K562 (cell line): ENCODE measurements around the gene ALS2. TPM values are rescaled to one million over a fixed set of nuclear protein-coding genes. Genes with fewer than 3 reads are reported as not detected.

Experiments used
- ATAC-seq: fragments of 200-7000 bp; cut with Tn5 transposase; 3 replicates; pipeline ENCODE4 v1.9.1; 2020; ENCODE audit warnings: moderate library complexity
- BruUV-seq: library from RNA; stranded (reverse); fragments of 400-500 nt; replicated peaks from 2 replicates; lab custom pipeline; 2021; lab: Mats Ljungman, UMichigan
- CTCF ChIA-PET: fragments of 300-600 bp; formaldehyde crosslinking; extraction: SDS; loops from one replicate; lab custom pipeline; 2021; ENCODE audit warnings: low intra/inter-chr PET ratio; lab: Yijun Ruan, JAX
- POLR2A ChIA-PET: fragments of 300-600, 350-650 bp; sonication (Branson Sonifier 250); formaldehyde crosslinking; extraction: SDS; loops from one replicate; lab custom pipeline; 2021; ENCODE audit warnings: antibody characterized with exemption, inconsistent platforms; lab: Yijun Ruan, JAX
- DNase-seq, 4 experiments: peaks; one replicate each; pipeline versions ENCODE4 v3.0.0 to v3.0.0-alpha.2; 2011 to 2018; ENCODE audit warnings: low spot score in 3 of 4, mixed read lengths in 3 of 4; ENCODE audit errors: extremely low read depth in 1 of 4
- FAIRE-seq: peaks from 2 replicates; lab custom pipeline; 2011; peaks lifted over from hg19 to GRCh38; lab: Jason Lieb, UNC
- H2AFZ ChIP-seq: 2 replicates; pipeline ENCODE4 v1.6.0; 2011; ENCODE audit warnings: low read depth, low read length, control low read depth, inconsistent platforms
- H3K27ac ChIP-seq: fragments of 200-600 bp; 3 replicates; pipeline ENCODE4 v1.8.0; 2011; ENCODE audit warnings: low read depth, mild to moderate bottlenecking, control low read depth, inconsistent platforms, low read length, moderate library complexity, mixed read lengths; ENCODE audit errors: extremely low read depth
- H3K27me3 ChIP-seq, 2 experiments: fragments of 300-600 bp in 1 of 2; 2 replicates in 1 of 2; 3 replicates in 1 of 2; pipeline versions ENCODE4 v1.6.0 to v1.8.0; 2011; ENCODE audit warnings: inconsistent platforms in 2 of 2, low read length in 2 of 2, mild to moderate bottlenecking in 1 of 2, mixed read lengths in 1 of 2, moderate library complexity in 1 of 2; ENCODE audit not compliant: control insufficient read depth in 2 of 2, insufficient read depth in 2 of 2
- H3K36me3 ChIP-seq: fragments of 300-600 bp; 3 replicates; pipeline ENCODE4 v1.8.0; 2011; ENCODE audit warnings: mild to moderate bottlenecking, low read length, inconsistent platforms; ENCODE audit not compliant: control insufficient read depth, insufficient read depth
- H3K4me1 ChIP-seq, 2 experiments: fragments of 200-600 bp in 1 of 2; replicated peaks in 1 of 2; 2 replicates in 1 of 2; 3 replicates in 1 of 2; pipeline versions ENCODE4 v1.5.1 to v1.8.0; 2011; ENCODE audit warnings: inconsistent platforms in 2 of 2, low read length in 2 of 2, mild to moderate bottlenecking in 1 of 2, mixed read lengths in 1 of 2, moderate library complexity in 1 of 2; ENCODE audit not compliant: control insufficient read depth in 2 of 2, insufficient read depth in 2 of 2
- H3K4me2 ChIP-seq: 2 replicates; pipeline ENCODE4 v1.6.1; 2011; ENCODE audit warnings: low read length, control low read depth, inconsistent platforms, mixed read lengths; ENCODE audit not compliant: insufficient read depth
- H3K4me3 ChIP-seq: fragments of 200-600 bp; sonication (generic), shearing (Covaris generic); 2 replicates; pipeline ENCODE4 v1.5.1; 2016; ENCODE audit warnings: control low read depth, inconsistent platforms
- H3K79me2 ChIP-seq: fragments of 200-600 bp; 3 replicates; pipeline ENCODE4 v1.8.0; 2011; ENCODE audit warnings: low read length, inconsistent platforms; ENCODE audit not compliant: control insufficient read depth, insufficient read depth
- H3K9ac ChIP-seq, 2 experiments: 2 replicates each; pipeline versions ENCODE4 v1.6.0 to v1.6.1; 2011; ENCODE audit warnings: low read depth in 2 of 2, low read length in 2 of 2, control low read depth in 1 of 2, inconsistent platforms in 1 of 2, mild to moderate bottlenecking in 1 of 2, mixed read lengths in 1 of 2; ENCODE audit not compliant: insufficient read depth in 1 of 2
- H3K9me1 ChIP-seq: one replicate; pipeline ENCODE4 v1.6.0; 2011; ENCODE audit warnings: inconsistent platforms, mild to moderate bottlenecking, low read length, moderate library complexity; ENCODE audit not compliant: control insufficient read depth, insufficient read depth
- H3K9me3 ChIP-seq: replicated peaks from 2 replicates; pipeline ENCODE4 v1.5.1; 2011; ENCODE audit warnings: low read depth, low read length, inconsistent platforms; ENCODE audit not compliant: control insufficient read depth, insufficient read depth
- H4K20me1 ChIP-seq: replicated peaks from 2 replicates; pipeline ENCODE4 v1.6.1; 2011; ENCODE audit warnings: low read length, inconsistent platforms, mixed read lengths; ENCODE audit not compliant: control insufficient read depth, insufficient read depth
- BRD9 ChIP-seq: fragments of 450-650 bp; IDR thresholded peaks from 2 replicates; pipeline ENCODE4 v1.6.1; 2018; ENCODE audit warnings: low read depth; ENCODE audit not compliant: partially characterized antibody
- C11orf30 ChIP-seq: fragments of 450-650 bp; IDR thresholded peaks from 2 replicates; pipeline ENCODE4 v1.6.1; 2016; ENCODE audit warnings: low read depth, mild to moderate bottlenecking
- COPS2 ChIP-seq: fragments of 450-650 bp; conservative IDR thresholded peaks from 2 replicates; pipeline ENCODE4 v1.6.1; 2016; ENCODE audit warnings: mild to moderate bottlenecking, moderate library complexity
- FOXA1 ChIP-seq: fragments of 450-650 bp; IDR thresholded peaks from 2 replicates; pipeline ENCODE4 v1.6.1; 2016; ENCODE audit warnings: mild to moderate bottlenecking, borderline replicate concordance
- HIVEP1 ChIP-seq: fragments of 250-450 bp; sonication (Bioruptor Pico); IDR thresholded peaks from 2 replicates; pipeline ENCODE4 v1.4.0; 2020; ENCODE audit warnings: mild to moderate bottlenecking
- RBBP5 ChIP-seq: fragments of 200-600 bp; sonication (generic); IDR thresholded peaks from 2 replicates; pipeline ENCODE4 v1.6.1; 2012; ENCODE audit warnings: borderline replicate concordance, mild to moderate bottlenecking, low read length, control low read depth, inconsistent platforms; ENCODE audit not compliant: insufficient read depth, poor library complexity, severe bottlenecking
- ZKSCAN3 ChIP-seq: fragments of 250-450 bp; sonication (Bioruptor Pico); IDR thresholded peaks from 2 replicates; pipeline ENCODE4 v1.4.0; 2020
- WGBS: fragments of 100-300 bp; shearing (Covaris generic); methylation state at CpG from one replicate; pipeline ENCODE4 v1.1.6; 2016; ENCODE audit warnings: low coverage, mixed read lengths; ENCODE audit not compliant: insufficient coverage; ENCODE audit errors: missing lambda C conversion rate; 5-methylcytosine and 5-hydroxymethylcytosine counted together
- in situ Hi-C: fragments of 300-500 bp; cut with MboI; formaldehyde crosslinking; loops from 4 replicates; pipeline ENCODE4 v1.15.0; 2018; ENCODE audit warnings: inconsistent platforms, mixed read lengths
- intact Hi-C: fragments of 100-400 bp; cut with micrococcal nuclease; formaldehyde crosslinking; loops from 2 replicates; pipeline ENCODE4 v1.14.2; 2022
- polyA plus RNA-seq, 8 experiments: library from polyadenylated mRNA; depleted of rRNA in 4 of 8; stranded (reverse) in 5 of 8; unstranded in 3 of 8; fragments of >200 nt; fragmentation: Nextera tagmentation in 2 of 8; fragmentation: Illumina TruSeq in 1 of 8; extraction: Ambion mirVana in 2 of 8; extraction: Trizol in 1 of 8; gene quantifications; 2 replicates each; pipeline versions ENCODE4 v1.2.1 to v1.2.3, GENCODE V29; 2011 to 2014; ENCODE audit warnings: inconsistent platforms in 1 of 8, missing spikeins in 1 of 8
- total RNA-seq, 7 experiments: library from RNA; depleted of rRNA in 6 of 7; stranded (reverse); fragments of >200 nt in 6 of 7; fragmentation: Illumina TruSeq in 2 of 7; extraction: Trizol in 2 of 7; gene quantifications; 2 replicates each; pipeline versions ENCODE4 v1.2.1 to v1.2.3, GENCODE V29; 2011 to 2021; ENCODE audit warnings: low replicate concordance in 1 of 7
- TF ChIP-seq, protein P1 (sequence below): sonication (generic); formaldehyde crosslinking; IDR thresholded peaks from 2 replicates; pipeline ENCODE4 v1.9.0; 2022; ENCODE audit warnings: mild to moderate bottlenecking, missing genetic modification reagents

The ALS2 gene
- total and polyA plus RNA-seq, 9 of the 15 experiments (the other 6 are each of a cell fraction or from before 2014, with no cell fraction given), result 5.2 to 17.7 (median 11.6) TPM

- ATAC-seq (no peak), DNase-seq (no peak), FAIRE-seq (no peak)
- ChIA-PET POLR2A (interaction anchor here (2.1 kb wide), 1 partner anchor 12 kb away, joined by 5 read pairs; no protein-coding TSS in a partner anchor), CTCF (no interaction called here)
- no peaks in the 10 kb centered on the region for H3K9me3 ChIP-seq
- BruUV-seq, result no TSS peak
- H3K4me1 ChIP-seq, result no peaks in the 10 kb centered on the region; a peak in 4 of 5 replicates
- no peaks in the 10 kb centered on the region for H3K9me1 ChIP-seq
- TF ChIP-seq FOXA1 (no peak), ZKSCAN3 (CRISPR knock-in tag) (no peak), HIVEP1 (CRISPR knock-in tag) (no peak), RBBP5 (no peak)
- TF ChIP-seq, protein P1, sequence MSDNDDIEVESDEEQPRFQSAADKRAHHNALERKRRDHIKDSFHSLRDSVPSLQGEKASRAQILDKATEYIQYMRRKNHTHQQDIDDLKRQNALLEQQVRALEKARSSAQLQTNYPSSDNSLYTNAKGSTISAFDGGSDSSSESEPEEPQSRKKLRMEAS, result no peak
- peaks cover 38% of the 10 kb centered on the region for H3K79me2 ChIP-seq
- no peaks in the 10 kb centered on the region for H4K20me1 ChIP-seq
- H3K27me3 ChIP-seq, result no peaks in the 10 kb centered on the region
- no peaks in the 10 kb centered on the region; the same call in 2 of the 3 replicates for H3K36me3 ChIP-seq
- intact Hi-C loops, result no loop called here
- no peak overlapping the region for H3K27ac ChIP-seq
- H3K4me3 ChIP-seq, result no peak overlapping the region
- WGBS, result 80% methylated on average over 1 of the region's 1 CpG
- no peak overlapping the region for H3K9ac ChIP-seq
- H2AFZ ChIP-seq, result no peak overlapping the region
- H3K4me2 ChIP-seq, result no peak overlapping the region
- in situ Hi-C loops, result no loop called here
These were observed 5.4 kb downstream of the ALS2 start for GRCh38 chr2:201775326-201775725.

GRCh38 chr2:201774546-201774945 lies 6.2 kb downstream of the ALS2 start:
- ChIA-PET POLR2A (interaction anchor here (2.1 kb wide), 1 partner anchor 13 kb away, joined by 5 read pairs; no protein-coding TSS in a partner anchor), CTCF (no interaction called here)
- no peak overlapping the region for H3K27ac ChIP-seq
- no peak overlapping the region for H3K4me3 ChIP-seq
- DNase-seq, result no peak
- no peaks in the 10 kb centered on the region for H3K9me3 ChIP-seq
- no peaks in the 10 kb centered on the region for H3K9me1 ChIP-seq
- BruUV-seq, result no TSS peak
- H2AFZ ChIP-seq, result no peak overlapping the region
- peaks cover 30% of the 10 kb centered on the region for H3K79me2 ChIP-seq
- in situ Hi-C loops (no loop called here), intact Hi-C loops (no loop called here)
- no peaks in the 10 kb centered on the region; the same call in 2 of the 3 replicates for H3K36me3 ChIP-seq
- no peak overlapping the region for H3K4me2 ChIP-seq
- no peaks in the 10 kb centered on the region for H4K20me1 ChIP-seq
- WGBS, result 76% methylated on average over 2 of the region's 2 CpGs
- FAIRE-seq, result no peak
- ATAC-seq, result no peak
- H3K4me1 ChIP-seq, result no peaks in the 10 kb centered on the region; a peak in 2 of 5 replicates
- H3K27me3 ChIP-seq, result no peaks in the 10 kb centered on the region
- no peak overlapping the region for H3K9ac ChIP-seq
- no peak for TF ChIP-seq BRD9
- no peak for TF ChIP-seq C11orf30
- TF ChIP-seq COPS2, result no peak
